GM23338 (cell line): ENCODE results near the gene NOD1. TPM values are rescaled to one million over a fixed set of nuclear protein-coding genes. Genes with fewer than 3 reads are reported as not detected.

Experiments
- ATAC-seq: fragments of 200-7000 bp; cut with Tn5 transposase; 3 replicates; pipeline ENCODE4 v1.9.1; 2020
- DNase-seq: peaks from one replicate; pipeline ENCODE4 v3.0.0-alpha.2; 2015; ENCODE audit warnings: low spot score
- H2AFZ ChIP-seq: fragments of 200-600 bp; sonication (generic); 2 replicates; pipeline ENCODE4 v1.8.0; 2016; ENCODE audit warnings: antibody characterized with exemption, mild to moderate bottlenecking, moderate library complexity
- H3F3A ChIP-seq: fragments of 200-600 bp; sonication (generic); replicated peaks from 2 replicates; pipeline ENCODE4 v1.8.0; 2017; ENCODE audit warnings: antibody characterized with exemption, mixed run types, low read depth
- H3K27ac ChIP-seq: fragments of 200-600 bp; sonication (generic); 2 replicates; pipeline ENCODE4 v1.6.1; 2016; ENCODE audit warnings: low read depth
- H3K27me3 ChIP-seq: fragments of 200-600 bp; sonication (generic); 2 replicates; pipeline ENCODE4 v1.8.0; 2016; ENCODE audit warnings: mild to moderate bottlenecking, mixed run types, moderate library complexity; ENCODE audit not compliant: insufficient read depth
- H3K36me3 ChIP-seq: fragments of 200-600 bp; sonication (generic); 2 replicates; pipeline ENCODE4 v1.8.0; 2016; ENCODE audit warnings: mild to moderate bottlenecking; ENCODE audit not compliant: insufficient read depth
- H3K4me1 ChIP-seq: fragments of 200-600 bp; sonication (generic); 2 replicates; pipeline ENCODE4 v1.8.0; 2016; ENCODE audit warnings: mild to moderate bottlenecking, moderate library complexity; ENCODE audit not compliant: insufficient read depth
- H3K4me2 ChIP-seq: fragments of 200-600 bp; sonication (generic); 2 replicates; pipeline ENCODE4 v1.7.1; 2017; ENCODE audit warnings: mixed run types
- H3K4me3 ChIP-seq: fragments of 200-600 bp; sonication (generic); 2 replicates; pipeline ENCODE4 v1.6.1; 2016; ENCODE audit warnings: mixed run types
- H3K79me2 ChIP-seq: fragments of 200-600 bp; sonication (generic); replicated peaks from 2 replicates; pipeline ENCODE4 v1.8.0; 2017; ENCODE audit warnings: mild to moderate bottlenecking; ENCODE audit not compliant: insufficient read depth
- H3K9me2 ChIP-seq: fragments of 200-600 bp; sonication (generic); 2 replicates; pipeline ENCODE4 v1.8.0; 2017; ENCODE audit not compliant: insufficient read depth
- H4K20me1 ChIP-seq: fragments of 200-600 bp; sonication (generic); replicated peaks from 2 replicates; pipeline ENCODE4 v1.8.0; 2017; ENCODE audit warnings: mild to moderate bottlenecking; ENCODE audit not compliant: insufficient read depth
- H3K27ac Mint-ChIP-seq: 2 replicates; pipeline ENCODE4 v1.8.0; 2020; ENCODE audit warnings: inconsistent platforms, mild to moderate bottlenecking, moderate library complexity, mixed read lengths
- H3K27me3 Mint-ChIP-seq: 3 replicates; pipeline ENCODE4 v1.8.0; 2022; ENCODE audit warnings: low read depth, mild to moderate bottlenecking, moderate library complexity, mixed read lengths, inconsistent platforms; ENCODE audit not compliant: insufficient read depth, poor library complexity
- H3K36me3 Mint-ChIP-seq: 3 replicates; pipeline ENCODE4 v1.8.0; 2021; ENCODE audit warnings: low read depth, mild to moderate bottlenecking, inconsistent platforms, moderate library complexity, mixed read lengths
- H3K4me1 Mint-ChIP-seq: 3 replicates; pipeline ENCODE4 v1.8.0; 2020; ENCODE audit warnings: mild to moderate bottlenecking, inconsistent platforms, mixed read lengths
- H3K4me3 Mint-ChIP-seq: 3 replicates; pipeline ENCODE4 v1.8.0; 2021; ENCODE audit warnings: moderate library complexity, mild to moderate bottlenecking, inconsistent platforms, mixed read lengths
- H3K9me3 Mint-ChIP-seq: 3 replicates; pipeline ENCODE4 v1.8.0; 2020; ENCODE audit warnings: moderate library complexity, mild to moderate bottlenecking, inconsistent platforms, mixed read lengths
- POLR2AphosphoS5 ChIP-seq: IDR thresholded peaks from 2 replicates; pipeline ENCODE4 v1.6.1; 2016; ENCODE audit warnings: antibody characterized with exemption, low read depth
- STAT1 ChIP-seq: IDR thresholded peaks from one replicate; pipeline ENCODE4 v1.6.1; 2016; ENCODE audit warnings: antibody characterized with exemption; ENCODE audit not compliant: unreplicated experiment
- ZNF114 ChIP-seq: fragments of 250-450 bp; sonication (Bioruptor Pico); IDR thresholded peaks from 2 replicates; pipeline ENCODE4 v1.5.0; 2020; ENCODE audit warnings: mild to moderate bottlenecking, moderate library complexity
- ZNF331 ChIP-seq: fragments of 250-450 bp; sonication (Bioruptor Pico); IDR thresholded peaks from 2 replicates; pipeline ENCODE4 v1.5.0; 2020; ENCODE audit warnings: low read depth, mild to moderate bottlenecking, moderate library complexity
- polyA plus RNA-seq: library from polyadenylated mRNA; unstranded; fragments of >200 nt; fragmentation: Nextera tagmentation; extraction: Ambion mirVana; gene quantifications from 2 replicates; pipeline ENCODE4 v1.2.1, GENCODE V29; 2016
- total RNA-seq: library from RNA; depleted of rRNA; stranded (reverse); fragments of >200 nt; shearing (Covaris generic); gene quantifications from 2 replicates; pipeline ENCODE4 v1.2.3, GENCODE V29; 2014
- TF ChIP-seq, protein P1 (sequence below), 2 experiments: fragments of 200-600 bp in 1 of 2; sonication (generic) in 1 of 2; conservative IDR thresholded peaks; 2 replicates each; pipeline versions ENCODE4 v1.5.1 to v1.6.1; 2016 to 2017; ENCODE audit warnings: antibody characterized with exemption in 2 of 2, low read depth in 2 of 2, mild to moderate bottlenecking in 2 of 2, moderate library complexity in 1 of 2

NOD1 gene
- total and polyA plus RNA-seq, 2 experiments from 2014 or later: 2.1 to 7.3 TPM

DNA sequence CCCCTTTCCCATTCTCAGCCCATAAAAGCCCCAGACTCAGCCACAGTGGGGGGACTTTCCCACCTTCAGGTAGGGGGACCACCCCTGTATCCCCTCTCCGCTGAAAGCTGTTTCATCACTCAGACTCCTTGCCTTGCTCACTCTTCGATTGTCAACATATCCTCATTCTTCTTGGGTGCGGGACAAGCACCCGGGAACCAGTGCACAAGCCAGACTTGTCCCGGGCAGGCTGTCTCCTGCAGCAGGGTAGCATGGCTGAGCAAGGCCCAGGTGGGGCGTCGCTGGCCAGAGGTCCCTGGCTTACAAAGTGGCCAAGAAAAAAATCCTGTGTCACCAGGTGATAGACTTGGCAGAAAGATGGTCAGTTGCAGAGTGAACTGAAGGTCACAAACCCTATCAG is 64.7 kb downstream of the NOD1 start:
- Histone ChIP-seq H3K4me3 (no peak overlapping the region), H3K79me2 (no peaks in the 10 kb centered on the region), H3K4me1 (no peaks in the 10 kb centered on the region), H3K36me3 (peaks cover 4% of the 10 kb centered on the region; the same call in 1 of the 2 replicates), H3K27me3 (no peaks in the 10 kb centered on the region), H4K20me1 (no peaks in the 10 kb centered on the region), H3K9me2 (no peaks in the 10 kb centered on the region), H3K27ac (no peak overlapping the region), H3K4me2 (no peak overlapping the region), H3F3A (no peaks in the 10 kb centered on the region), H2AFZ (no peak overlapping the region)
- DNase-seq (peak; percentile 43), ATAC-seq (no peak)
- H3K4me1 Mint-ChIP-seq: 0 out of 3 replicates have a peak, but pooled peaks cover 2% of the 10 kb centered on the region
- H3K4me3 Mint-ChIP-seq: no peak overlapping the region
- H3K27me3 Mint-ChIP-seq: peaks cover 2% of the 10 kb centered on the region
- H3K9me3 Mint-ChIP-seq: peaks cover 24% of the 10 kb centered on the region
- TF ChIP-seq, protein P1, sequence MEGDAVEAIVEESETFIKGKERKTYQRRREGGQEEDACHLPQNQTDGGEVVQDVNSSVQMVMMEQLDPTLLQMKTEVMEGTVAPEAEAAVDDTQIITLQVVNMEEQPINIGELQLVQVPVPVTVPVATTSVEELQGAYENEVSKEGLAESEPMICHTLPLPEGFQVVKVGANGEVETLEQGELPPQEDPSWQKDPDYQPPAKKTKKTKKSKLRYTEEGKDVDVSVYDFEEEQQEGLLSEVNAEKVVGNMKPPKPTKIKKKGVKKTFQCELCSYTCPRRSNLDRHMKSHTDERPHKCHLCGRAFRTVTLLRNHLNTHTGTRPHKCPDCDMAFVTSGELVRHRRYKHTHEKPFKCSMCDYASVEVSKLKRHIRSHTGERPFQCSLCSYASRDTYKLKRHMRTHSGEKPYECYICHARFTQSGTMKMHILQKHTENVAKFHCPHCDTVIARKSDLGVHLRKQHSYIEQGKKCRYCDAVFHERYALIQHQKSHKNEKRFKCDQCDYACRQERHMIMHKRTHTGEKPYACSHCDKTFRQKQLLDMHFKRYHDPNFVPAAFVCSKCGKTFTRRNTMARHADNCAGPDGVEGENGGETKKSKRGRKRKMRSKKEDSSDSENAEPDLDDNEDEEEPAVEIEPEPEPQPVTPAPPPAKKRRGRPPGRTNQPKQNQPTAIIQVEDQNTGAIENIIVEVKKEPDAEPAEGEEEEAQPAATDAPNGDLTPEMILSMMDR (conservative IDR thresholded peaks at IDR 0.05; ENCODE audit: low read depth in 2 of 2): no peak
- TF ChIP-seq STAT1 (no peak), POLR2AphosphoS5 (no peak), ZNF331 (CRISPR knock-in tag) (no peak)
- no peak overlapping the region for H3K27ac Mint-ChIP-seq
- H3K36me3 Mint-ChIP-seq: peaks cover 13% of the 10 kb centered on the region

DNA sequence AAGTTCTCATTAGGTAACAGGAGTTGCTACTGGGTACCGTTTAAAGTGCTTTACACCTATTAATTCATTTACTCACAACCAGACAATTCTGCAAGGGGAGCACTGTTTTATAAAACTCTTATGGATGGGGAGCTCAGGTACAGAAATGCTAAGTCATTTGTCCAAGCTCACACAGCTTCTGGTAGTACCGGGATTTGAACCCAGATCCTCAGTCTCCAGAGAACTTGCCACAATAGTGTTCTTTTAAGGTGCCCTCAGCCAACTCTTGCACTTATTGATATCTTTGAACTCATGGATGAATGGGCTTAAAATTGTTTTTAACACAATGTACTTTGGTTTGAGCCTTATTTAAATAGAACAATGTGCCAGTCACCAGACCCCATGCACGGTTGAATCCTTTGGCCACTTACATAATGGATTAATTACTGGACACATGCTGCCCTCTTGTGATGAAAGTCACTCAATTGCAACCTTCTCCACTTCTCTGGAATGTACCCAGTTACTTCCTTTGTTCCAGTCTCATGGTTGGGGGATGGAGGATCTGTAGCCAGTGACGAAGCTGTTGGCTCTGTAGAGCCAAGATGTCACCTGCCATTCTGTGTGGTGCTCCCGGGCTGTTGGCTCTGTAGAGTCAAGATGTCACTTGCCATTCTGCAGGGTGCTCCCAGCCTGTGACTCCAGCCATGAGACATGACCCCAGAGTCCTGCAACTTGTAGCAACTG is 65.6 kb downstream of the NOD1 start:
- Histone ChIP-seq H4K20me1 (no peaks in the 10 kb centered on the region), H3K79me2 (no peaks in the 10 kb centered on the region), H3K36me3 (peaks cover 4% of the 10 kb centered on the region; the same call in 1 of the 2 replicates), H3K4me3 (no peak overlapping the region), H3K4me2 (no peak overlapping the region), H2AFZ (no peak overlapping the region), H3F3A (no peaks in the 10 kb centered on the region), H3K27ac (no peak overlapping the region), H3K4me1 (no peaks in the 10 kb centered on the region), H3K9me2 (no peaks in the 10 kb centered on the region), H3K27me3 (no peaks in the 10 kb centered on the region)
- peak overlapping the region; percentile 85; the same call in 1 of the 2 replicates for H3K27ac Mint-ChIP-seq
- ATAC-seq (peak; percentile 90), DNase-seq (peak; percentile 85)
- peaks cover 2% of the 10 kb centered on the region for H3K27me3 Mint-ChIP-seq
- 0 out of 3 replicates have a peak, but pooled peaks cover 2% of the 10 kb centered on the region for H3K4me1 Mint-ChIP-seq
- H3K4me3 Mint-ChIP-seq: no peak overlapping the region
- peaks cover 20% of the 10 kb centered on the region for H3K9me3 Mint-ChIP-seq
- peaks cover 13% of the 10 kb centered on the region for H3K36me3 Mint-ChIP-seq
- TF ChIP-seq ZNF114 (CRISPR knock-in tag): no peak
- TF ChIP-seq, protein P1 (conservative IDR thresholded peaks at IDR 0.05; ENCODE audit: low read depth in 2 of 2): peak; percentile 64 to 75
